ENCODE data around the gene ITCH. TPM values are rescaled to one million over a fixed set of nuclear protein-coding genes. Genes with fewer than 3 reads are reported as not detected.

Gene ITCH
- total and polyA plus RNA-seq, 2 of the 8 experiments (the other 6 are each of a cell fraction or from before 2014, with no cell fraction given) = 3.9 to 45.2 TPM

- Histone ChIP-seq H3K9me3 (ENCODE audit: insufficient read depth in 2 of 2, low read depth in 1 of 2, low read length in 1 of 2) (no peaks in the 10 kb centered on the region), H4K20me1 (replicated peaks in 1 of 2; ENCODE audit: control insufficient read depth in 1 of 2, insufficient read depth in 2 of 2, low read length in 2 of 2) (peaks cover 0 to 1% of the 10 kb centered on the region in 2 experiments), H4K91ac (replicated peaks; ENCODE audit: insufficient read length, low read length) (no peak overlapping the region), H4K5ac (ENCODE audit: insufficient read length, low read depth, low read length) (no peak overlapping the region), H2BK5ac (ENCODE audit: low read depth, low read length) (no peak overlapping the region), H3K56ac (replicated peaks; ENCODE audit: insufficient read length, low read depth, low read length) (no peak overlapping the region), H2BK120ac (replicated peaks; ENCODE audit: low read depth, low read length) (no peak overlapping the region), H3K23me2 (ENCODE audit: low read depth, low read length) (no peaks in the 10 kb centered on the region), H2AK5ac (ENCODE audit: low read depth, low read length) (no peak overlapping the region), H3K79me1 (ENCODE audit: low read depth, low read length) (peaks cover 1% of the 10 kb centered on the region; the same call in 1 of the 2 replicates), H4K8ac (ENCODE audit: extremely low read depth, insufficient read depth, low read length) (no peak overlapping the region), H3K14ac (ENCODE audit: insufficient read length) (no peak overlapping the region), H3K18ac (ENCODE audit: extremely low read depth, low read length) (no peak overlapping the region), H3K4me1 (replicated peaks in 1 of 4; ENCODE audit: control insufficient read depth in 3 of 4, insufficient read depth in 4 of 4, low read length in 3 of 4) (no peaks in the 10 kb centered on the region), H2BK15ac (ENCODE audit: low read length) (no peak overlapping the region), H2BK12ac (ENCODE audit: low read depth, low read length) (no peak overlapping the region), H3K4me3 (ENCODE audit: extremely low read depth in 1 of 4, insufficient read depth in 2 of 4, low read depth in 3 of 4, low read length in 4 of 4) (no peak overlapping the region), H3K23ac (ENCODE audit: insufficient read length) (no peak overlapping the region), H3K9ac (replicated peaks in 1 of 4; ENCODE audit: extremely low read depth in 1 of 4, low read depth in 3 of 4, low read length in 3 of 4) (no peak overlapping the region), H3K4ac (replicated peaks; ENCODE audit: insufficient read length, low read depth, low read length) (no peak overlapping the region), H3K27me3 (replicated peaks in 1 of 4; ENCODE audit: control insufficient read depth in 3 of 4, extremely low read depth in 1 of 4, insufficient read depth in 3 of 4, low read length in 3 of 4) (no peaks in the 10 kb centered on the region), H3K4me2 (ENCODE audit: insufficient read depth in 1 of 2, low read depth in 2 of 2, low read length in 2 of 2) (no peak overlapping the region), H3K27ac (ENCODE audit: low read depth, low read length) (no peak overlapping the region), H3K36me3 (ENCODE audit: control insufficient read depth in 2 of 4, insufficient read depth in 4 of 4, low read length in 3 of 4) (peaks cover 5 to 14% (median 10%) of the 10 kb centered on the region in 4 experiments; a peak in 5 of 8 replicates), H3K79me2 (ENCODE audit: control insufficient read depth in 1 of 2, insufficient read depth in 2 of 2, low read length in 2 of 2) (peaks cover 0 to 2% of the 10 kb centered on the region in 2 experiments; a peak in 1 of 4 replicates), H2BK20ac (ENCODE audit: low read length) (no peak overlapping the region), H2AFZ (ENCODE audit: low read length) (no peak overlapping the region)
- TF ChIP-seq SRF (IDR thresholded peaks at IDR 0.05; ENCODE audit: low read depth, low read length) (no peak), SP2 (IDR thresholded peaks at IDR 0.05; ENCODE audit: low read length) (no peak), GABPA (IDR thresholded peaks at IDR 0.05; ENCODE audit: borderline replicate concordance, insufficient read depth, low read length) (no peak), CBX8 (IDR thresholded peaks at IDR 0.05; ENCODE audit: borderline replicate concordance, low read depth, low read length) (no peak), RXRA (IDR thresholded peaks at IDR 0.05; ENCODE audit: insufficient read depth, low read depth, low read length) (no peak), KDM1A (IDR thresholded peaks at IDR 0.05; ENCODE audit: borderline replicate concordance, low read length) (no peak)
- WGBS, 2 experiments (ENCODE audit: extremely low coverage in 1 of 2, insufficient coverage in 1 of 2, insufficient read length in 1 of 2, insufficient replicate concordance in 2 of 2, low coverage in 1 of 2, low lambda C conversion rate in 2 of 2, missing lambda C conversion rate in 1 of 2) = 79% methylated on average over 2 of the region's 2 CpGs; no CpG with 5 or more reads in 1 of the 2 experiments
- DNase-seq (ENCODE audit: low read depth in 1 of 2, low spot score in 2 of 2) = no peak
- ChIA-PET POLR2A (ENCODE audit: partially characterized antibody) (no interaction called here), CTCF (ENCODE audit: partially characterized antibody) (interaction anchor here (1.2 to 1.8 kb wide), 2 partner anchors 113 to 115 kb away, joined by 3 to 12 read pairs; no protein-coding TSS in a partner anchor)
- FAIRE-seq = no peak
Measured at GRCh38 chr20:34426026-34426425, 63.0 kb downstream of the ITCH start.
